Fibroblast of peridontal ligament (primary cell): Measurements from ENCODE around the gene CLK3.
A peak's percentile ranks its signal among the peaks of the same experiment; 100 is the strongest.
"Not testable (repeated sequence)": the region's sequence is repeated elsewhere in the genome, so short reads cannot be mapped to it uniquely, and the experiment has no call there.

ENCODE experiments used
- DNase-seq: peaks from one replicate; pipeline ENCODE4 v3.0.0-alpha.2; 2010; ENCODE audit errors: extremely low read depth

The CLK3 gene

DNA sequence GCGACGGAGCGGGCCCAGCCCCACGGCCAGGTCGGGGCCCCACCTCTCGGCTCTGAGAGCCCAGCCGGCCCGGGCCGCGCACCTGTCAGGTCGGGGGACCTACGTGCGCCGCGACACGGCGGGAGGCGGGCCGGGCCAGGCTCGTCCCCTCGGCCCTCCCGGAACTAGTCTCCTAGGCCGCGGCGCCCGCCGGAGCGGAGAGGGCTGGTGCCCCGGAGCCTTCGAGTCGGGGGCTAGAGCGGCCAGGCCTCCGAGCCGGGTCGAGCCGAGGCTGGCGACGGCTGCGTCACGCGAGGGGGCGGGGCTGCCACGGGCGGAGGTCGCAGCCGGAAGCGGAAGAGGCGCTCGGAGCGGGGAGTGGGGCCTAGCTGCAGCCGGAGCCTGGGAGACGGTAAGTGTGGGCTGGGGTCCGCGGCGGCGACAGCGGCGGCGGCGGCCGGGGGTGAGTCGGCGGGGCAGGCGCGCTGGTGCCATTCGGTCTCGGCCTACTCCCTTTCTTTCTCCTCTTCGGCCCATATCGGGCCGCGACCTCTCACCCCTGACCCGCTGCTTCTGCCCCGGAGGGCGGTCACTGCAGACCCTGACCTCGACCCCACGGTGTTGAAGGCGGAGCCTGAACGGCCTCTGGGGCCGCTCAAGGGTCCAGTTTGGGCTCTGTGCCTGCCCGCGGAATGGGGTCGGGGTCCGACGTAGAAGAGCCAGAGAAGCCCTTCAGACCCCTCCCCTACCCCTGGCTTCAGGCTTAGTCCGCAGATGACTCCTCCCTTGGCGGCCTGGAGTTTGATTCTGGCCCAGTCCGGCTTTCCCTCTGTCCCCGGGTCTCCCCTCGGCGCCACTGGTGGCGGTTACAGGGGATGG lies at the start of gene CLK3:
Gene CLK3 (plus strand): TSS at position 329 of the 858 bp plus-strand sequence. CDS start 3,361 bp downstream, outside the sequence.
- peak; percentile 84 for DNase-seq

DNA sequence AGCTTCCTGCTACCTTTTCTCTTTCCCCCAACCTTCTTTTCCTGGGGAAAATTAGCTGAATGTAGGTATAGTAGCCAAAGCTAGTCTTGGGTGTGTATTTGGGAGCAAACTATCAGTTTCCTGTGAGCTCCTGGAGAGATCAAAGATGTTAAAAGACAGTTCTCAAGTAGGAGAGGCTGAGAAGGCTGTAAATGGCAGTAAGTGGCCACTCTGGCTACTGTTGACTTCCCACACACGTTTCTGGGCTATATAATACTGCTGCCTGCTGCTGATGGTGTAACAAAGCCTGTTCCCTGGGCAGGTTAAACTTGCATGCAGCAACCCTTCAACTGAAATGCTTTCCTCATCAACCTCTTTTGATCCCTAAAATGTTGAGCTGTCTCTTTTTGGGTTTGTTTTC lies 47.0 kb upstream of the CLK3 start:
- DNase-seq: no peak

DNA sequence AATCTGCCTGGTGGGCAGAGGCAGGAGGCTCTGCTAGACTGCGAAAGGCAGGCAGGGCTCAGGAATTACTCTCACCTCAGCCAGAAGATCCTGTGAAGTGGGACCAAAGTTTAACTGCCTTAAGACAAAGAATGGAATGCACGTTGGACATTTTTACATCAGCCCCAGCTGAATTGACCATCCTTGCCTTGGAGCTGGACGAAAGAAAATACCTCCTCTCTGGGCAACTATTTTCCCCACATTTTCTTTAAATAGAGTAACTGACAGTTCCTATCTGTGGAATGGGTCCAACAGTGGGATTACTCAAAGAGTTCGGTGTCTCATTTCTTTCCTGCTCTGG lies 45.9 kb upstream of the CLK3 start:
- no peak for DNase-seq

DNA sequence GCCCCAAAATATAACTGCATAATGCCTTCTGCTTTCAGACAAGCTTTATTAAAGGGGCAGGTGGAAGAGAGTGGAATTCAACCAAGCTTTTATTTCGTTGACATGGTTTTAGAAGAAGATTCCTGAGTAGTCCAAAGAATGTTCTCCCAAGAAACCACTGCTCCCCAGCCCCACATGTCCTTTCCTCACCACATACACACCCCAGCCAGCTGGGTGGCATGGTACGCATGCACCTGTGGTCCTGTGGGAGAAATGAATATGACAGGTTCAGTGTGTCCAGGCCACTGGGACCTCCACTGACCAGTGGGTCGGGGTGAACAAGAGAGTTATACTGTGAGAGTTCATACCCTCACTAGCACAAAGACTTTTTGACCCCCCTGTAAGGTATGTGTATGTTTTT lies 44.4 kb upstream of the CLK3 start:
- DNase-seq: no peak

DNA sequence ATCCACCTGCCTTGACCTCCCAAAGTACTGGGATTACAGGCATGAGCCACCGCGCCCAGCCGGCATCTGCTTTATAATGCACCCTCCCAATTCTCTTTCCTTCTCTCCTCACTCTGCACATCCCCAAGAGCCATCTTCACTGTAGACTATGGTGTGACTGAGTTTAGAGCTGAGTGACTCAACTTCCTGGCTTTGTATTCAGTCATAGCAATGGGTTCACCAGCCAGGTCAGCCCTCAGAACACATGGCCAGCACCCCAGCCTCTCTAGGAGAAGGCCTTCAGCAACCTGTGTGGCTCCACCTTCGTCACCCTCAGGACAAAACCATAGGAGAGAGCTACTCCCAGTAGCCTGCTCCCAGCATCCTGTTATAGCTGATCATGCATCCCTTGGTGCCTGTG lies 41.6 kb upstream of the CLK3 start:
- DNase-seq: no peak

DNA sequence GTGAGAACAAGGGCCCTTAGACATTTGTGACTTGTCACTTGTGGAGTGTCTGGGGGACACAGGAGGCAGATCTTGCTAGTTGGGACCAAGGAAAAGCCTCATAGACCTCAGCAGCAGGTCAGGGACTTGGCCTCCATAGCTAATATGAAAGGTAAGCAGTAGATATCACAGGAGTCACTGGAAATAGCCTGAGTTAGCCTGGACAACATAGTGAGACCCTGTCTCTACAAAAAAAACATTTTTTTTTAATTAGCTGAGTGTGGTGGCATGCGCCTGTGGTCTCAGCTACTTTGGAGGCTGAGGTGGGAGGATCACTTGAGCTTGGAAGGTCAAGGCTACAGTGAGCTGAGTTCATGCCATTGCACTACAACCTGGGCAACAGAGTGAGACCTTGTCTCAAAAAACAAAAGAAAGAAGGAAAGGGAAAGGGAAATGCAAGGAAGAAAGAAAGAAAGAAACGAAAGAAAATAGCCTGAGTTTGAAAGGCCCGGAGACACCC lies 37.1 kb upstream of the CLK3 start:
- no peak for DNase-seq

DNA sequence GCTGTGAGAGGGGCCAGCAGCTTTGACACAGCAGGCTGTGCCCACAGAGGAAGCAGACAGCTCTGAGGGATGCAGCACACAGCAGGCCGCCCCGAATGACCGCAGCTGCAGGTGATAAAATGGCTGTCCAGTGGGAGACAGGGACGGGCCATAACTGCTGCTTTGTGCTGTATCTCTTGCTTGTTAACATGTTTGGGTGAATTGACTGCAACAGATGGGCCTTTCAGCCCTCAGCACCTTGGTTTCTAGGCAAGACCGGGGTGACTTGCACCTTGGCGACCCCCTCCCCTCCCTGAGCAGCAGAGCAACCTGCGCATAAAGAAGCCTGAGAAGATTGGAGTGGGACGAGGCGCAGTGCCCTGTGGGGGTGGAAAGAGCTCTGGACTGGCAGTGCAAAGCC lies 36.6 kb upstream of the CLK3 start:
- no peak for DNase-seq

DNA sequence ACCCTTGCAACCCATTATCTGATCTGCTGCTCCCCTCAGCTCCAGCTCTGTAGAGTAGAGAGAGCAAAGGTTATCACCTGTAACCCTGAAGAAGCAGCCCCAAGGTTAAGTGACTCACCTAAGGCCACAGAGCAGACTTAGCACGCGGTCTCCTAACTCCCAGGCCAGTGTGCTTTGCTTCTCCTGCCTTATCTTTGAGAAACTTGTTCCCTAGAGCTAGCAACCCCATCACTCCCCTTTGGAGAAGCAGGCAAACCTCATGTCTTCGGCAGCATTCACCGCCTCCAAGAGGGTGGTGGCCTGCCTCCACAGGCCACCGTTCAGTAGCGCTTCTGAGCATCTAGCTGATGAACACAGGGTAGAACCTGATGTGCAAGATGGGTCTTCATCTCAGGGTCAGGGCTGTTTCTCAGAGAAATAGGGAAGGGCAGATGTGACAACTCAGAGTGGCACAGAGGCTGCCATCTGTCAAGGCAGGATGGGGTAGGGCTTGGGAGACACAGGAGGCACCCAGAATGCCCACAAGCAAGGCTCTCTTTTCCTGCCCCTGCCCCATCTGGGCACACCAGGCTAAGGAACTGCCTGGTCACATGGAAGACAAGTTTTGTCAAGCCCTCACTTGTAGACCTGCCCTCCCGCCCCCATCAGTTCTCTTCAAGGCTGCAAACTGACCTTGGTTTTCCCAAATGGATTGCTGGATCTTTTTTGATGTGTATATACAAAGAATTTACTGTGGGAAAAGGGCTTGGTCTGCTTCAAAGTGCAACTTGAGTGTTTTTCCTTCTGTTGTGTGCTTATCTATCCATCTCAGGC lies 34.9 kb upstream of the CLK3 start:
- no peak for DNase-seq

DNA sequence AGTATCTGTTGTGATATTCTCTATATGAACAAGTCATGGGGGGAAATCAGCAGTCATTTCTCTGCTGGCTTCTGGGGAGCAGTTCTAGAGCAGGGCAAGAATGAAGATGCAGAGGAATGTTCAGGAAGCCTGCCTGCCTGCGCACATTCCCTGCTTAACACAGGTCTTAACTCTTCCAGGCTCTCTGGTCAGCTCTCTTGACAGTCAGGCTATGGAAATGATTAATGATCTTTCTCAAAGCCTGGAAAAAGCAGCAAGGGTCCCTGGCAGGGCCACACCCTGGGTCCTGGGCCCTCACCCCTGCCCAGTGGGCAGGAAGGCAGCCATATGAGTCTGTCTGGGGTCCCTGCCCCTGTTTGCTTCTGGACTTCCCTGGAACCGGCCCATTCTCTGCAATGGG lies 31.4 kb upstream of the CLK3 start:
- no peak for DNase-seq

DNA sequence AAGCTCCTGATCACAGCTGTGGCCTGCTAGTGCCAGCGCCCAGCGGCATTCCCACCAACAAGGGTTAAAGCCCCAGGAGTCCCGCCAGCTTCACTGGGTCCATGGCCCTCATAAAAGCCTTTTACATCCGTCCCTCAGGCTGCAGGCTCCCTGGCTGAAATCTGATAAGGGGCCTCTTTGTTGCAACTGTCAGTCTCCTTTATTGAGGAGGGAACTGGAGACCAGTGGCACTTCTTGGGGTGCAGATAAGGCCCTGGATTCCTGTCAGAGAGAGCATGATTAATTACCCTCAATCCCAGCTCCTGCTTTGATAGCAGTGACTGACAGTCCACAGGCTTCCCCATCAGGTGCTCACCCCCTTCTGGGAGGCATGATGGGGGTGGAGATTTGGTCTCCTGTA lies 30.9 kb upstream of the CLK3 start:
- DNase-seq: no peak

DNA sequence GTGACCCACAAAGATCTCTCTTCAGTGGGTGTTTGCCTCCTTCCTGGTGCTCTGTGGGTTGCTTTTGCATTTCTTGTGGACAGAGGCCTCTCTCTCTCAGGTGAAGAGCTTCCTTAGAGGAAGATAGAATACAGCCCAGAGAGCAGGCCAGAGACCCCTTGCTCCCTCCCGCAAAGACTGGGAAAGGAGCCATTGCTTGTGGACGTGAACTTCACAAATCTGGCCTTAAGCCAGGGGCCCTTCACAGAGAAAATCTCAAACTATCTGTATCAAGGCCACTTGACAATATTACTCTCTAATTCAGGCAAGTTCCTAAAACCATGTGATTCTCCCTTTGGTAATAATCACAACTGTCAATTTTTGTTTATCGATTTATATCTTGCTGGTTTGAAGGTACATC lies 30.4 kb upstream of the CLK3 start:
- DNase-seq: no peak

DNA sequence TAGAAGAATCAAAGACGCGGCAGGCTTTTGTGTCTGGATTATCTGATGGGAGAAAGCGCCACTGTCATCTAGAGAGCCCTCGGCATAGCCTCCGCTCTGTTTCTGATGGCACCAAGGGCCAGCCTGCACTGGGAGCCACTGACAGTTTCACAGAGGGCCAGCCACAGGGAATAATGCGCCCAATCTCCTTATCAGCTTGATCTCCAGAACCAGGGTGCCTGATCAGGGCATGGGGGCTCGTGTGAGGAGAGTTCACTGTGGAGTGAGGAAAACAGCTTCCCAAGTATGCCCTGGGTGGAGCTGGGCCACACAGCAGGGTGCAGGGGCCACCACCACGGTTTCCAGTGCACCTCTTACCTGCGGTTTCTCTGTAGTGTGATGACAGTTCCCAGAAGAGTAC lies 29.8 kb upstream of the CLK3 start:
- DNase-seq: no peak

DNA sequence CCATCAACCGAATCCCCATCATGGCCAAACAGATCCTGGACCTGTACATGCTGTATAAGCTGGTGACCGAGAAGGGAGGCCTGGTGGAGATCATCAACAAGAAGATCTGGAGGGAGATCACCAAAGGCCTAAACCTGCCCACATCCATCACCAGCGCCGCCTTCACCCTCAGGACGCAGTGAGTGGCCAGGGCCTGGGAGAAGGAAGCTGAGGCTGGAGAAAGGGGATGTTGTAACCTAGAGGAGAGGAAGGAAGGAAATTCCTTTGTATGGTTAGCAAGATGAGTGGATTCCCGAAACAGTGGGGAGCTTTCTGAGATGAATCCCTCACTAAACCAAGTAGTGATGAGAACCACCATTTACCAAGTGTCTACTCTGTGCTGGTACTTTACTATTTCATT lies 25.8 kb upstream of the CLK3 start:
- DNase-seq: no peak

DNA sequence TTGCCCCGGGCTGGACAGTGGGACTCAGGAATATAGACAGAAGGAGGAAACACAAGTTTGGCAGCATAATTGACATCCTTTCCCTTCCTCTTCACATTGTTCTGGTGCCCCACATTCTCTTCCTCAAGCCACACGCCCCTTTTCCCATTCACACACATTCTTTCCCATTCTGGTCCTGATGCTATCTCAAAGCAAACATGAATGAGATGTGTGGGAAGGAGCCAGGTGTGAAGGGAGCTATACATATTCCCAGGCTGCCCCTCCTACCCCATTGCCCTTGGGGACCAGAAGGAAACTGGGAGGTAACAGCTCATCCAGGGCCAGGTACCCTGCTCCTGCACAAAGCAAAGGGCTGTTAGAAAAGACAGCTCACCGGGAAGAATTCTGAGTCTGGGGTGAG lies 23.4 kb upstream of the CLK3 start:
- no peak for DNase-seq

DNA sequence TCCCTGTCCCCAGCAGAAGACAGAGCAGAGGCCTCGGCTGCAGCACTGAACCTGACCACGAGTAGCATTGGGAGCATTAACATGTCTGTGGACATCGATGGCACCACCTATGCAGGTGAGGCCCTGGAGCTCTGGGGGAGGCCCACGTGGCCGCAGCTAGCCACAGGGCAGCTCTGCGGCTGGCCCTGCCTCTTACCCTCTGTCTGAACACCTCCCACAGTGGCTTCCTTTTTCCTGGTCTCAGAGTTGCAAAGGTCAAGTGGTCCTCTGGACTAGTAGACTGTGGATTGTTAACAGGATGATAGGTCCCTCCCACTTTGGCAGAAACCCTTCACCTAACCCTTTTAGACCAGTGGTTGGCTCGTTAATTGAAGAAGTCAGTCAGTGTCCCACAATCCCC lies 22.5 kb upstream of the CLK3 start:
- no peak for DNase-seq

DNA sequence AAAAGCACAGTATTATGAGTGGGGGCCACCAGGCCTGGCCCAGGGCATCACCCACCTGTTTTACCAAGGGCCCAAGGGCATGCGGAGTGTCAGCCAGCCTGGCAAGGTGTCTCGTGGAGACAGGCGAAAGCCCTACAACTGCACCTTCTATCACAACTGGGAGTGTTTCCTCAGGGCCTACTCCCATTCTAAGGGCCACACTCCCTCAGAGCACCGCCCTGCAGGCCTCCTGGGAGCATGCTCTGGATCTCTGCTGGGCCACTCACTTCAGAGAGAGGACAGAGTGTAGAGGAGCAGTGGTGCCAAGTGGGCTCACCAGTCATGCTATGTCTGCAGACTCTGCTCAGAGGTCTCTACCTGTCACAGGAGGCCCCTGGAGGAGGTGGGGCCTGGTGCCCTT lies 21.2 kb upstream of the CLK3 start:
- DNase-seq: no peak

DNA sequence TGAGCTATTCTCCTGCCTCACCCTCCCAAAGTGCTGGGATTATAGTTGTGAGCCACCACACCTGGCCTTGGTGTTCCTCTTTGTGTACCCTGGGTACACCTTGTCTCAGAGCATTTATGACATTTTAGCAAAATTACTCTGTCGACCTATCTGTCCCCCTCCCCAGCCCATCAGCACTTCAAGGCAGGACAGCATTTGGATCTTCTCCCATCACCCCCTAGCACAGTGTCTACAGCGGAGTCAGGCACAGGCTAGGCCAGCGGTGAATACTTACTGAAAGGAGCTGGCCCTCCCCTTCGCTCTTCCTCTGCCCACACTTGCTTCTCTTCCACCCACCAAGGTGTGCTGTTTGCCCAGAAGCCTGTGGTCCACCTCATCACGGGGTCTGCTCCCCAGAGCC lies 20.4 kb upstream of the CLK3 start:
- no peak for DNase-seq

DNA sequence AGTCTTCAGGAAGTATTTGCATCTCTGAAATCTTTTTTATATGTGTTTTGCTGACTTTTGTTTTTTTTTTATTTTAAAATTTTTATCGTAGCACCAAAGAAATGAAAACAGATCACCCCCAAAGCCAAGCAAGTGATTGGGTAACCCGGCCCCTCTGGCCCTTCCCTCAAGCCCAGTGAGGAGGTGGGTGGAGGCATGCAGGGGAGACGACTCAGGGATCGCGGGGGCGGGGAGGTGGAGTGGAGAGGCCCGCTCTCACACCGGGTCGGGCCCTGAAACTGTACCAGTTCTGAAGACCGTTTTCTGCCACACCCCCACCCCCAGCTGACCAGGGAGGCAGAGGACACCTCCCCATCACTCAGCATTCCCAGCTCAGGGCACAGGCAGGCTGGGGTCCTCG lies 18.9 kb upstream of the CLK3 start:
- DNase-seq: not testable (repeated sequence)

DNA sequence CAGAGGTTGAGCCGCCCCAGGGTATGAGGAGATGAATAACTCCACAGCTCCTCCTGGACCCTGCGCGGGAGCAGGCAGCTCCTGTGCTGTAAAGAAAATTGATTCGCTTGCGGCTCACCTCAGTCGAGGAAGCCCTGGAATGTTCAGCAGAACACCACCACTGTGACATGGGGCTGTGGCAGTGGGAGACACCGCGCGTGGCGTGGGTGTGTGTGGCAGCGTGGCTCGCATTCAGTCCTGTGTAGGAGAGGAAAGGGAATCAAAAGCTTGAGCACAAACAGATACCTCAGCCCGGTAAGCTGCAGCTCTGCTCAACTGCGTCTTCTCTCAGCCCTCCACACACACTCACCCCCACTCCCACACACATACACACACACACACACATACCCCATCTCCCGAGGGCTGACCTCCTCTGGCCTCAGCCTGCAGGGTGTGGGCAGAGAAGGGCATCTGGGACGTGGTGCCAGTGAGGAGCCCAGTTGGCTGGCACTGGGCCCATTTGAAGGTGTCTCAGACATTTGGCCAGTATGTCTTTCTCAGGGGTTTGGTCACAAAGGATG lies 18.4 kb upstream of the CLK3 start:
- DNase-seq: not testable (repeated sequence)

DNA sequence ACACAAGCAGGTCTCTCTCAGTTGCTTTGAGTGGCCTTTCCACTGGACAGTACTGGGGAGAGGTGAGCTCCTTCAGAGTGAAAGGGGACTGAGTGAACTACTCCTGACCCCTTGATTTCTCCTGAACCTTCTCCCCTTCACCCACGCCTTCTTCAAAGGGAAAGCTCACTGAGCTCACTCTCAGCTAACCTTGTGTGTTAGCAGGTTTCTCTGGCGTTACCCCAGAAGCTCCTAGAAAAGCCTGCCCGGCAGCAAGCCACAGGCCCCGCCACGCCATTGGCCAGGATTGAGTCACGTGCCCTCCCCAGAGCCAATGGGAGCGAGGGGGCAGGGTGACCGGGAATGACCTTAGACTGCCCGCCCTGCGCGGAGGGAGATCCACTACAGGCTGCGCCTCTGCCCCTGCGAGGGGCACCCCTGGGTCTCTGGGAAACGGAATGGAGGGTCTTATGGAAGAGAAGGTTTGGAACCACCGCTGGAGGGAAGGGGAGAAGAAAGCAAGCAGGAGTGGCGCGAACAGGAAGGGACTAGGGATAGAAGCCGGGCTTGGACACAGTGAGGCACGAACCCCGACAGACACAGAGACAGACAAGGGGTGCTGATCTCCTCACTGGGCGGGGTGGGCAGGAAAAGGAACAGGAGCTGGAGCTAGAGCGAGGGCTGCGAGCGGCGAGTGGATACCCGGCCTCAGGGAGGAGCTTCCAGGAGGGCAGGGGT lies 17.4 kb upstream of the CLK3 start:
- peak; percentile 80 for DNase-seq

DNA sequence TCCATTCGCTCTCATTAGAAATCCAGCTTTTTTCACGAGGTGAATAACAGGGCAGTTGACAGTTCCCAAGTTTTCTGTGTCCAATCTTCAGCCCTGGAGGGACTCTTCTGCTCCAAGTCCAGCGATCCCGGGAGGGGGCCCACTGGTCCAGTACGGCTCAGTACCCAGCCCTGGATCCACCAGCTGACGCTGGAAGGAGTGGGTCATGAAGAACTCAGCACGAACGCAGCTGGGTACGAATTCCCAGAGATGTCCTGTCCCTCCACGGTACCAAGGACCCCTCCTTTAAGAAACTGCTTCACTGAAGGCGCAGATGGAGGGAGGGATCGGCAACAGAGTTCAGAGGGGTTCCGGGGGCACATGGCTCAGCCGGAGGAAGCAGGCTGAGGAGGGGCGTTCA lies 16.5 kb upstream of the CLK3 start:
- no peak for DNase-seq
